ENCODE data around the gene UNC119.
"Not testable (repeated sequence)": the region's sequence is repeated elsewhere in the genome, so short reads cannot be mapped to it uniquely, and the experiment has no call there.

The UNC119 gene

GRCh38 chr17:28524476-28525424 is 27.7 kb downstream of the UNC119 start:
- no peaks in the 10 kb centered on the region for H4K20me1 ChIP-seq (ENCODE audit: insufficient read depth, low read length)

GRCh38 chr17:28523876-28524275 is 28.5 kb downstream of the UNC119 start:
- Histone ChIP-seq H2AFZ (ENCODE audit: low read length) (no peak overlapping the region), H3K9ac (ENCODE audit: low read length) (no peak overlapping the region), H3K36me3 (ENCODE audit: insufficient read depth, low read length) (no peaks in the 10 kb centered on the region), H3K27ac (ENCODE audit: low read depth, low read length, poor library complexity, severe bottlenecking) (no peak overlapping the region), H4K20me1 (ENCODE audit: insufficient read depth, low read length) (no peaks in the 10 kb centered on the region), H3K4me1 (ENCODE audit: insufficient read depth, low read length, severe bottlenecking) (no peaks in the 10 kb centered on the region), H3K4me3 (ENCODE audit: low read depth, low read length, poor library complexity, severe bottlenecking) (no peak overlapping the region), H3K9me2 (ENCODE audit: low read depth, low read length) (no peaks in the 10 kb centered on the region), H3K79me2 (ENCODE audit: insufficient read depth, low read length) (no peaks in the 10 kb centered on the region), H3F3A (ENCODE audit: insufficient read depth, low read length) (no peaks in the 10 kb centered on the region), H3K4me2 (ENCODE audit: low read length) (no peak overlapping the region), H3K9me3 (ENCODE audit: low read length) (no peaks in the 10 kb centered on the region), H3K27me3 (ENCODE audit: insufficient read depth, low read length) (peaks cover 6% of the 10 kb centered on the region; the same call in 1 of the 2 replicates)
- TF ChIP-seq CTCF (IDR thresholded peaks at IDR 0.05; ENCODE audit: low read length) (no peak), EZH2 (IDR thresholded peaks at IDR 0.05; ENCODE audit: borderline replicate concordance, low read length) (no peak)

More at GRCh38 chr17:28524476-28525424, 27.7 kb downstream of the UNC119 start:
- Histone ChIP-seq H3K9me3 (ENCODE audit: low read length) (no peaks in the 10 kb centered on the region), H3F3A (ENCODE audit: insufficient read depth, low read length) (no peaks in the 10 kb centered on the region), H3K27me3 (ENCODE audit: insufficient read depth, low read length) (peaks cover 6% of the 10 kb centered on the region; the same call in 1 of the 2 replicates), H3K79me2 (ENCODE audit: insufficient read depth, low read length) (no peaks in the 10 kb centered on the region), H3K4me2 (ENCODE audit: low read length) (no peak overlapping the region), H3K36me3 (ENCODE audit: insufficient read depth, low read length) (no peaks in the 10 kb centered on the region), H3K27ac (ENCODE audit: low read depth, low read length, poor library complexity, severe bottlenecking) (no peak overlapping the region), H3K4me1 (ENCODE audit: insufficient read depth, low read length, severe bottlenecking) (no peaks in the 10 kb centered on the region), H2AFZ (ENCODE audit: low read length) (no peak overlapping the region), H3K9ac (ENCODE audit: low read length) (no peak overlapping the region), H3K4me3 (ENCODE audit: low read depth, low read length, poor library complexity, severe bottlenecking) (no peak overlapping the region), H3K9me2 (ENCODE audit: low read depth, low read length) (no peaks in the 10 kb centered on the region)
- no peak for TF ChIP-seq CTCF (IDR thresholded peaks at IDR 0.05; ENCODE audit: low read length)
- no peak for TF ChIP-seq EZH2 (IDR thresholded peaks at IDR 0.05; ENCODE audit: borderline replicate concordance, low read length)

GRCh38 chr17:28523186-28523585 is 29.2 kb downstream of the UNC119 start:
- Histone ChIP-seq H3K27ac (ENCODE audit: low read depth, low read length, poor library complexity, severe bottlenecking) (no peak overlapping the region), H4K20me1 (ENCODE audit: insufficient read depth, low read length) (no peaks in the 10 kb centered on the region), H3K36me3 (ENCODE audit: insufficient read depth, low read length) (no peaks in the 10 kb centered on the region), H3K9me3 (ENCODE audit: low read length) (no peaks in the 10 kb centered on the region), H3K9ac (ENCODE audit: low read length) (no peak overlapping the region), H3K27me3 (ENCODE audit: insufficient read depth, low read length) (peaks cover 6% of the 10 kb centered on the region; the same call in 1 of the 2 replicates), H3K79me2 (ENCODE audit: insufficient read depth, low read length) (no peaks in the 10 kb centered on the region), H3K4me2 (ENCODE audit: low read length) (no peak overlapping the region), H3K4me1 (ENCODE audit: insufficient read depth, low read length, severe bottlenecking) (no peaks in the 10 kb centered on the region), H3K4me3 (ENCODE audit: low read depth, low read length, poor library complexity, severe bottlenecking) (no peak overlapping the region), H2AFZ (ENCODE audit: low read length) (no peak overlapping the region), H3K9me2 (ENCODE audit: low read depth, low read length) (no peaks in the 10 kb centered on the region), H3F3A (ENCODE audit: insufficient read depth, low read length) (no peaks in the 10 kb centered on the region)
- TF ChIP-seq EZH2 (IDR thresholded peaks at IDR 0.05; ENCODE audit: borderline replicate concordance, low read length) = no peak
- no peak for TF ChIP-seq CTCF (IDR thresholded peaks at IDR 0.05; ENCODE audit: low read length)

- not testable (repeated sequence) for H4K20me1 ChIP-seq (ENCODE audit: insufficient read depth, low read length); H3K4me3 ChIP-seq (ENCODE audit: low read depth, low read length, poor library complexity, severe bottlenecking); H2AFZ ChIP-seq (ENCODE audit: low read length); H3K4me1 ChIP-seq (ENCODE audit: insufficient read depth, low read length, severe bottlenecking); H3K4me2 ChIP-seq (ENCODE audit: low read length); H3K9me2 ChIP-seq (ENCODE audit: low read depth, low read length); H3K9ac ChIP-seq (ENCODE audit: low read length); H3K36me3 ChIP-seq (ENCODE audit: insufficient read depth, low read length); H3K27ac ChIP-seq (ENCODE audit: low read depth, low read length, poor library complexity, severe bottlenecking); H3K79me2 ChIP-seq (ENCODE audit: insufficient read depth, low read length); H3K9me3 ChIP-seq (ENCODE audit: low read length); H3K27me3 ChIP-seq (ENCODE audit: insufficient read depth, low read length); H3F3A ChIP-seq (ENCODE audit: insufficient read depth, low read length)
These were observed 30.1 kb downstream of the UNC119 start for GRCh38 chr17:28522281-28522680.

Measured in OCI-LY1 (cell line).